Measurements from ENCODE around the gene SNU13. TPM values are rescaled to one million over a fixed set of nuclear protein-coding genes. Genes with fewer than 3 reads are reported as not detected.

Gene SNU13
- 116 to 185 TPM (median 153 TPM) in 5 replicates for total RNA-seq (2022; extraction: Qiagen RNA extraction)

DNA sequence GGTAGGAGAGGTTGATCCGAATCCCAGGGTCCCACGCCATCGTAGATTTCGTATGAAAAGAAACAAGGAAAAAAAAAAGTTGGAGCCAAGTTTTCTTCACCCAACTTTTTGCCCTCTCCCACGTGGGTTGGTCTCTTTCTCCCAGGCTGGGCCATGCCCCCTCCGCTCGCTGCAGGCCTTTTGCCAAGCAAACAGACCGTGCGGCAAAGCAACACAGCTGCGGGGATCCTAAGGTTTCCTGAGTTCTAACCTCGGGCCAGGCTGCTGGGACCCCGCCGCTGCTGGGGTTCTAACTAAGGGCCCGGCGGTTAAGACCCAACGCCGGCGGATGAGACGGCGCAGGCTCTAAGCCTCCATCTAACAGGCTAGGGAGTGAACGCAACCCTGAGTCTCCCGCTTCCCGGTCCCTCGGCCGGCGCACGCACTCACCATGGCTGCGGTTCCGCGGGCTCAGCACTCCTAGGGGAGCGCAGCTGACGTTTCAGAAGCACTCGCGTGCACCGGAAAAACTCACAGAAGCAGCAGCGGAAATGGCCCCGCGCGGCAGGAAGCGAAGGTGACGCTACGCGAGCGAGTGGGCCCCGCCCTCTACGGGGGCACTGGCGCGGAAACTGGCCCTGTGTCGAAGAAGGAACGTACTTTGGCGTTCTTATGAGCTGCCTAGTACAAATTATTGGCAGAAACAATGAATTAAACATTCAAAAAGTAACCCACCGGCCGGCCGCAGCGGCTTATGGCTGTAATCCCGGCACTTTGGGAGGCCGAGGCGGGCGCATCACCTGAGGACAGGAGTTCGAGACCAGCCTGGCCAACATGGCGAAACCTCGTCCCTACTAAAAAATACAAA, at the start of gene SNU13:
Gene SNU13 (minus strand): TSS at position 503 of the 847 bp plus-strand sequence. CDS start 71 bp downstream, at position 432.

GRCh38 chr22:41699264-41700107, 10.8 kb upstream of the SNU13 start, which contains the start of gene MEI1:
Gene MEI1, plus strand, starts transcription at chr22:41699503. Its CDS starts 36 bp downstream, at chr22:41699539.

Other genes with a start within 250 kb of the SNU13 start
- gene TOB2, start 242.1 kb downstream of the SNU13 start, total RNA-seq (2022; extraction: Qiagen RNA extraction), result 20.3 to 30.6 TPM (median 27.0 TPM) in 5 replicates
- gene PHF5A, start 220.2 kb downstream of the SNU13 start, total RNA-seq (2022; extraction: Qiagen RNA extraction), result 56.9 to 71.4 TPM (median 60.5 TPM) in 5 replicates
- 41.9 to 52.9 TPM (median 51.8 TPM) in 5 replicates for gene ACO2, start 219.8 kb downstream of the SNU13 start, total RNA-seq (2022; extraction: Qiagen RNA extraction)
- gene POLR3H, start 144.4 kb downstream of the SNU13 start, total RNA-seq (2022; extraction: Qiagen RNA extraction), result 26.4 to 44.3 TPM (median 36.6 TPM) in 5 replicates
- 1.9 to 2.4 TPM (median 2.3 TPM) in 5 replicates for gene CSDC2, start 127.9 kb downstream of the SNU13 start, total RNA-seq (2022; extraction: Qiagen RNA extraction)
- gene PMM1, start 99.0 kb downstream of the SNU13 start, total RNA-seq (2022; extraction: Qiagen RNA extraction), result 25.3 to 26.9 TPM (median 25.9 TPM) in 5 replicates
- 15.1 to 17.5 TPM (median 17.2 TPM) in 5 replicates for gene DESI1, start 67.8 kb downstream of the SNU13 start, total RNA-seq (2022; extraction: Qiagen RNA extraction)
- 284 to 351 TPM (median 305 TPM) in 5 replicates for gene XRCC6, start 67.6 kb downstream of the SNU13 start, total RNA-seq (2022; extraction: Qiagen RNA extraction)
- 0.15 TPM in 1 of 5 replicates, not detected in the others for gene MEI1, start 10.6 kb upstream of the SNU13 start, total RNA-seq (2022; extraction: Qiagen RNA extraction)
- gene CCDC134, start 111.8 kb upstream of the SNU13 start, total RNA-seq (2022; extraction: Qiagen RNA extraction), result 2.5 to 3.8 TPM (median 3.3 TPM) in 5 replicates
- 19.8 to 32.9 TPM (median 30.5 TPM) in 5 replicates for gene SREBF2, start 144.2 kb upstream of the SNU13 start, total RNA-seq (2022; extraction: Qiagen RNA extraction)
- gene SHISA8, start 226.2 kb upstream of the SNU13 start, total RNA-seq (2022; extraction: Qiagen RNA extraction), result 0.07 to 0.31 TPM (median 0.11 TPM) in 5 replicates
- 0.09 to 0.23 TPM (median 0.19 TPM) in 5 replicates for gene TNFRSF13C, start 237.9 kb upstream of the SNU13 start, total RNA-seq (2022; extraction: Qiagen RNA extraction)

Measured in A549 treated with dexamethasone at 1 μM for 4 hours (cell line).